Right lobe of liver (tissue), 6 donors: ENCODE data around the gene TTC17. TPM values are rescaled to one million over a fixed set of nuclear protein-coding genes. Genes with fewer than 3 reads are reported as not detected.

ENCODE experiments used
- ATAC-seq, 4 donors: fragments of 200-7000 bp; cut with Tn5 transposase; one replicate each; pipeline ENCODE4 v1.9.1; 2020; ENCODE audit warnings: mild to moderate bottlenecking in 4 of 4, moderate library complexity in 4 of 4
- DNase-seq, 3 donors: peaks; one replicate each; pipeline ENCODE4 v3.0.0-alpha.2; 2020
- H3K27ac ChIP-seq, 3 donors: fragments of 200-600 bp; one replicate each; pipeline ENCODE4 v1.8.0; 2022
- H3K27me3 ChIP-seq, 2 donors: fragments of 200-600 bp; one replicate each; pipeline ENCODE4 v1.8.0; 2022
- H3K36me3 ChIP-seq, 4 donors: fragments of 200-600 bp; sonication (generic) in 1 of 4; one replicate each; pipeline versions ENCODE4 v1.5.1 to v1.8.0; 2017 to 2022; ENCODE audit warnings: control low read depth in 1 of 4
- H3K4me1 ChIP-seq, 4 donors: fragments of 200-600 bp; sonication (generic) in 1 of 4; one replicate each; pipeline versions ENCODE4 v1.5.1 to v1.8.0; 2017 to 2022; ENCODE audit warnings: control low read depth in 1 of 4
- H3K4me3 ChIP-seq, 3 donors: fragments of 200-600 bp; one replicate each; pipeline ENCODE4 v1.8.0; 2022
- H3K9me3 ChIP-seq, 4 donors: fragments of 200-600 bp; sonication (generic) in 1 of 4; one replicate each; pipeline versions ENCODE4 v1.5.1 to v1.8.0; 2017 to 2022; ENCODE audit warnings: control low read depth in 1 of 4
- POLR2A ChIP-seq: fragments of 450-650 bp; IDR thresholded peaks from one replicate; pipeline ENCODE4 v1.6.1; 2017; ENCODE audit warnings: antibody characterized with exemption, mild to moderate bottlenecking
- WGBS: methylation state at CpG from one replicate; pipeline ENCODE4 v1.1.6; 2018; ENCODE audit warnings: low coverage, low lambda C conversion rate; ENCODE audit not compliant: insufficient coverage; ENCODE audit errors: missing lambda C conversion rate; 5-methylcytosine and 5-hydroxymethylcytosine counted together
- intact Hi-C, 2 donors: fragments of 100-400 bp; cut with DNase I; formaldehyde crosslinking; loops; one replicate each; pipeline versions ENCODE4 v1.11.2 to v1.14.1; 2022
- total RNA-seq, 6 experiments: library from RNA; depleted of rRNA in 2 of 6; stranded (reverse); fragments of >200 nt in 2 of 6; fragmentation: NEBNext Ultra II Directional in 3 of 6; extraction: Animal tissue kit (Norgen Biotek cat#: 25700) in 3 of 6; gene quantifications; one replicate each; pipeline versions ENCODE4 v1.1.0 to v1.2.4, GENCODE V29; 2016 to 2023
- TF ChIP-seq, protein P1 (sequence below), 4 donors: fragments of 200-600 bp in 3 of 4; fragments of 450-650 bp in 1 of 4; IDR thresholded peaks; one replicate each; pipeline versions ENCODE4 v1.5.1 to v1.8.0; 2016 to 2022; ENCODE audit warnings: antibody characterized with exemption in 4 of 4, mild to moderate bottlenecking in 2 of 4
- donor health status: DM: no; HTN: yes; CAD: no.
- donor health status: DM: no; HTN: no; CAD: no.
- donor health status: DM: no; HTN: no; CAD: no.
- donor health status: DM: no; HTN: yes; CAD: no.
- donor health status: DM: no; HTN: yes; CAD: no.

TTC17 gene
- total RNA-seq, 6 experiments from 2014 or later: 33.9 to 70.2 (median 48.5) TPM

DNA sequence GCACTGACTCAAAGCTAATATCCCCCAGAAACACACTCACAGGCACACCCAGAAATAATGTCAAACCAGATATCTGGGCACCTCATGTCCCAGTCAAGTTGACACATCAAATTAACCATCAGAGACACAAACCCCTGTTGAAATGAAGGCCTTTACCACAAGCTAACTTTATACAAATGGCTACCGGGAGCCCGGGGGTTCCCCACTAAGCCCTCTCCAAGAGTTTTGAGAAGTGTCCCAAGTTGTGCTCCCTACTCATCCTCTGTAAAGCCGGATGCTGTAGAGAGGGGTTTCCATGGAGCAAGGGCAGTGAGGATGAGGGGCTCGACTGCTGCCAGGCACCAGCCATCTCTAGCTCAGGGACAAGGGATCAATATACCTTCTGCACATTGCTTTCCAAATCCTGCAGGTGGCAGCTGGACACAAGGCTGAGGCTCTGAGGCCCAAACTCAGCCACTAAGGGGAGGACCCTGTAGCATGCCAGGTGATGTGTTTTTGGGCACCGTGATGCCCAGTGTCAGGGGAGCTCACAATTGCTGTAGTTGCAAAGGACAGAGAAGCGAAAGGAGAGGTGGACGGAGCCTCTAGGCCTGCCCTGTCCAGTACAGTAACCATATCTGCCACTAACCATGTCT, 145.7 kb downstream of the TTC17 start:
- Histone ChIP-seq H3K4me1 (no peaks in the 10 kb centered on the region), H3K4me3 (no peak overlapping the region), H3K27me3 (no peaks in the 10 kb centered on the region), H3K36me3 (no peaks in the 10 kb centered on the region), H3K27ac (no peak overlapping the region), H3K9me3 (no peaks in the 10 kb centered on the region)
- TF ChIP-seq POLR2A: no peak
- TF ChIP-seq, protein P1, sequence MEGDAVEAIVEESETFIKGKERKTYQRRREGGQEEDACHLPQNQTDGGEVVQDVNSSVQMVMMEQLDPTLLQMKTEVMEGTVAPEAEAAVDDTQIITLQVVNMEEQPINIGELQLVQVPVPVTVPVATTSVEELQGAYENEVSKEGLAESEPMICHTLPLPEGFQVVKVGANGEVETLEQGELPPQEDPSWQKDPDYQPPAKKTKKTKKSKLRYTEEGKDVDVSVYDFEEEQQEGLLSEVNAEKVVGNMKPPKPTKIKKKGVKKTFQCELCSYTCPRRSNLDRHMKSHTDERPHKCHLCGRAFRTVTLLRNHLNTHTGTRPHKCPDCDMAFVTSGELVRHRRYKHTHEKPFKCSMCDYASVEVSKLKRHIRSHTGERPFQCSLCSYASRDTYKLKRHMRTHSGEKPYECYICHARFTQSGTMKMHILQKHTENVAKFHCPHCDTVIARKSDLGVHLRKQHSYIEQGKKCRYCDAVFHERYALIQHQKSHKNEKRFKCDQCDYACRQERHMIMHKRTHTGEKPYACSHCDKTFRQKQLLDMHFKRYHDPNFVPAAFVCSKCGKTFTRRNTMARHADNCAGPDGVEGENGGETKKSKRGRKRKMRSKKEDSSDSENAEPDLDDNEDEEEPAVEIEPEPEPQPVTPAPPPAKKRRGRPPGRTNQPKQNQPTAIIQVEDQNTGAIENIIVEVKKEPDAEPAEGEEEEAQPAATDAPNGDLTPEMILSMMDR (IDR thresholded peaks at IDR 0.05): peak; percentile 27 to 36 (median 36)
- intact Hi-C loops: no loop called here
- ATAC-seq (peak; percentile 59 to 74 (median 64)), DNase-seq (no peak)
- WGBS: 64% methylated on average over 2 of the region's 7 CpGs

DNA sequence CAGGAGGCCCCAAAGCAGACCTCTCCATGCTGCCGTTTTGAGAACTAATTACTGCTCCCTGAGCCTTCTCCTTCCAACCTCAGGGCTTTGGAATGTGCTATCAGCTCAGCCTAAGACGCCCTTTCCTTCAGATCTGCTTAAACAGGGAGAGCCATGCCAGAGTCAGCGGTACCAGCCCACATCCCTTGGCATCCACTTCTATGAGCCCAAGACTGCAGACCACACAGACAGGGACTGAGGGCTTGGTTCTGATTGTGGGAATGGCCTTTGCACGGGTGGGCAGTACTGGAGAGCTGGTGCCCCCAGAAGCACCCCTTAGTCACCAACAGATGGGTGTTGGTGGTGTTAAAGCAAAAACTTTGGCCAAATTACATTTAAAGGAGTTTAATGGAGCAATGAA, 146.5 kb downstream of the TTC17 start:
- Histone ChIP-seq H3K27me3 (no peaks in the 10 kb centered on the region), H3K4me1 (no peaks in the 10 kb centered on the region)

DNA sequence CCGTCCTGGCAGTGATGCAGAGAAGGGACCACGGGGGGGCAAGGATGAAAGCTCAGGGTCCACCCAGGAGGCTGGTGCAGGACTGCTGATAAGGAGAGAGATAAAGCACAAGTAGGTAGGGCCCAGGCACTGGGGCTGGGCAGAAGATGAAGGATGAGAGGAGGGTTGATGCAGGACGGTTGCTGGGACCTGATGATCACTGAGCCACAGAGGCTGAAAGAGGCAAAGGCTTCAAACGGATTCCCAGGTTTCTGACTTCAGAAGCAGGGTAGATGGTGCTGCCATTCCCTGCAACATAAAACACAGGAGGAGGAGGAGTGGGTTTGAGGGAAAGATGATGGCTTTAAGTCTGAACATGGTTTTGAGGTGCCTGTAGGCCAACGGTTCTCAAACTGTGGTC, 148.5 kb downstream of the TTC17 start:
- intact Hi-C loops: no loop called here
- ATAC-seq: no peak
- 60% methylated on average over 5 of the region's 5 CpGs for WGBS

More for the DNA sequence above, 146.5 kb downstream of the TTC17 start:
- intact Hi-C loops: no loop called here
- ATAC-seq (no peak), DNase-seq (no peak)
- TF ChIP-seq, protein P1 (IDR thresholded peaks at IDR 0.05): no peak
- TF ChIP-seq POLR2A: no peak
- WGBS: 46% methylated on average over 4 of the region's 4 CpGs
- H3K27ac ChIP-seq: no peak overlapping the region
- no peaks in the 10 kb centered on the region for H3K36me3 ChIP-seq
- H3K9me3 ChIP-seq: no peaks in the 10 kb centered on the region
- H3K4me3 ChIP-seq: no peak overlapping the region

DNA sequence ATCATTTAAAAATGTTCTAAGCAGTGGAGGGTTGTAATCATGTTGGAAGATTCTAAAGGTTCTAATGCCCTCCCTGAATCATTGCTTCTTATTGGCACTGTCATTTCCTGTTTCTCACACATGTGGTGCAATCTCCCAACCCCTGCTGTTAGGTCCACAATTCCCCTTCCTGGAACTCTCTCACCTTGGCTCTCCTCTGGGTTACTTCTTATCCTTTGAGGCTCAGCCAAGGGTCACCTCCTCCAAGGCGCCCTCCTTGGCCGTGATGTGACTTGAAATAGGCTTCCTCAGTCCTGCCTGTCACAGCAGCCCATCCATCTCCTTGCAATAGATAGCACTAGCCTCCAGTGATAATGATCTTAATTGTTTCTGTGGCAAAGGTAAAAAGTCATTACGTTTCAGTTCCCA, 149.8 kb downstream of the TTC17 start:
- TF ChIP-seq, protein P1 (IDR thresholded peaks at IDR 0.05): no peak
- intact Hi-C loops: no loop called here
- DNase-seq (no peak), ATAC-seq (no peak)
- H3K9me3 ChIP-seq: no peaks in the 10 kb centered on the region
- no peaks in the 10 kb centered on the region for H3K27me3 ChIP-seq
- H3K4me1 ChIP-seq: no peaks in the 10 kb centered on the region
- no peak overlapping the region for H3K27ac ChIP-seq
- no peaks in the 10 kb centered on the region for H3K36me3 ChIP-seq
- H3K4me3 ChIP-seq: no peak overlapping the region
- 23% methylated on average over 3 of the region's 3 CpGs for WGBS

More for the DNA sequence above, 148.5 kb downstream of the TTC17 start:
- H3K27me3 ChIP-seq: no peaks in the 10 kb centered on the region
- no peak for DNase-seq
- TF ChIP-seq, protein P1 (IDR thresholded peaks at IDR 0.05): no peak
- no peak for TF ChIP-seq POLR2A
- H3K4me1 ChIP-seq: no peaks in the 10 kb centered on the region
- H3K36me3 ChIP-seq: no peaks in the 10 kb centered on the region
- no peak overlapping the region for H3K4me3 ChIP-seq
- no peak overlapping the region for H3K27ac ChIP-seq
- no peaks in the 10 kb centered on the region for H3K9me3 ChIP-seq

DNA sequence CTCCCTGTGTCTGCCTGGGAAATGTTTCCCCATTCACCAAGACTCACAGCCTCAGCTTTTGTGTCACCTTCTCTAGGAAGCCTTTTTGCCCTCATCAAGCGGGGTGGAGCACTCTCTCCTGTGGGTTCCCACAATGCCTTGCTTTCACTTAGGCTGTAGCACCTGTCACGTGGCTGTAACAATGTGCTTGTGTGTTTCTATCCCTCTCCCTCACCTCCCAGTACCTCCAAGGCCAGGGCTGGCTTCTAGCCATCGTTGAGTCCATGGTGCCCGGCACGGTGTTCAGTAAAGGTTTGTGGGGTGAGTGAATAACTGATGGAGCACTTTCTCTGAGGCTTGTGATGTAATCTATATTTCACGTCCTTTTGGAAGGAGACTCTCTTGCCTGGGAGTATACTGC, 153.2 kb downstream of the TTC17 start:
- Histone ChIP-seq H3K4me3 (no peak overlapping the region), H3K9me3 (no peaks in the 10 kb centered on the region), H3K36me3 (no peaks in the 10 kb centered on the region), H3K4me1 (no peaks in the 10 kb centered on the region), H3K27ac (no peak overlapping the region), H3K27me3 (no peaks in the 10 kb centered on the region)
- no peak for TF ChIP-seq POLR2A
- WGBS: 74% methylated on average over 5 of the region's 6 CpGs
- ATAC-seq (no peak), DNase-seq (no peak)
- intact Hi-C loops: no loop called here
